GM19395 (cell line): Measurements from ENCODE around the gene TIGD6.

Experiments
- ATAC-seq: cut with Tn5 transposase; IDR thresholded peaks from one replicate; pipeline ENCODE4 v1.9.1; 2021; ENCODE audit warnings: mild to moderate bottlenecking, moderate library complexity; ENCODE audit not compliant: unreplicated experiment

TIGD6 gene

DNA sequence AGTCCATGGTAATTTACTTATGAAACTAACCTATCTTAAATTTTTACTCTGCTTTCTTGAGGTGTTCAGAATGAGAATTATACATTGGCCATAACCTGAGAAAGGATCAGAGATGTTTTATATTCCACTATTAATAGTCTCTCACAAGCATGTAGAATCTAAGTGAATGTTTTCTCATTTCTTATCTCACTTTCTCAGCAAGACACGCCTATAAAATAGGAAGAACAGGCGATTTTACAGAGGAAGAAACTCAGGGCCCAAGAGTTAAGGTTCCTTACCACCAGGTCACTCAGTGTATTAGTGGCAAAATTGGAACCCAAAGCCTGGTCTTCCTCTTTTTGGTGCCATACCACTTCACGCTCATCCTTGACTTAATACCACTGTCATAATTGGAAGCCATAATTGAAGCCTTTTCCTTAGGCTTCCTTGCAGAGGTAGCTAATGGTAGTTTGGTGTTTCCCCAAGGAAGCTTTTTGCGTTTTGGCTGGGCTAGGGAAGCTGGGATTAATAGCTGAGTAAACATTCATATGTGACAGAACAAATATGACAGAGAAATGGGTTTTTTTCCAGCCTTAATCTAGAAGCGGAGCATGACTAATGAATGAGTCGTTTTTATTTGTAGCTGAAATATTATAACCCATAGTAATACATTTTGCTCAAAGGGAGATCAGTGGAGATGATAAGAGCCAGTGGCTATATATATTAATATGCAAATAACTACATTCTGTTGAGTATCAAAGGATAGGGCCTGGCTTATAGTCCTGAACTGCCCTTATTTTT lies 17.0 kb upstream of the TIGD6 start:
- ATAC-seq, result no peak

DNA sequence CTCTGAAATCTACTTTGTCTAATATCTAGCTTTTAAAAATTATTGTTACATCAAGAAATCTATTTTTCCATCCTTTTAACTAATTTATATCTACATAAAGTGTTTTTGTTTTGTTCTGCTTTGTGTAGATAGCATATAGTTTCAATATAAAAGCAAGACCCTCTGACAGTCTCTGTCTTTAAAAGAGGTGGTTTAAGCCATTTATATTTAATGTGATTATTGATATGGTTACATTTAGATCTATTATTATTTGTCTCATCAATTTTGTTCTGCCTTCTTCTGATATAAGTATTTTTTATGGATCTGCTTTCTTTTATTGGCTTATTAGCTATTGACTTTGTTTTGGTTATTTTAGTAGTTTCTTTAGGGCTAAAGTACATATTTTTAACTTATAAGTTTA lies 16.1 kb upstream of the TIGD6 start:
- no peak for ATAC-seq

DNA sequence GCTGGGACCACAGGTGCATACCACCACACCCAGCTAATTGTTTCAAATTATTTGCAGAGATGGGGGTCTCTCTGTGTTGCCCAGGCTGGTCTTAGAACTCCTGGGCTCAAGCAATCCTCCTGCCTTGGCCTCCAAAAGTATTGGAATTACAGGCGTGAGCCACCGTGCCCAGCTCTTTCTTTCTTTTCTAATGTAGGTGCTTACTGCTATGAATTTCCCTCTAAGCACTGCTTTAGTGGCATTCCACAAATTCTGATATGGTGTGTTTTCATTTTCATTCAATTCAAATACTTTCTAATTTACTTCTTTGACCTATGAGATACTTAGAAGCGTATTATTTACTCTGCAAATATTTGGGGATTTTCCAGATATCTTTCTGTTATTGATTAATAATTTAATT lies 15.0 kb upstream of the TIGD6 start:
- no peak for ATAC-seq

DNA sequence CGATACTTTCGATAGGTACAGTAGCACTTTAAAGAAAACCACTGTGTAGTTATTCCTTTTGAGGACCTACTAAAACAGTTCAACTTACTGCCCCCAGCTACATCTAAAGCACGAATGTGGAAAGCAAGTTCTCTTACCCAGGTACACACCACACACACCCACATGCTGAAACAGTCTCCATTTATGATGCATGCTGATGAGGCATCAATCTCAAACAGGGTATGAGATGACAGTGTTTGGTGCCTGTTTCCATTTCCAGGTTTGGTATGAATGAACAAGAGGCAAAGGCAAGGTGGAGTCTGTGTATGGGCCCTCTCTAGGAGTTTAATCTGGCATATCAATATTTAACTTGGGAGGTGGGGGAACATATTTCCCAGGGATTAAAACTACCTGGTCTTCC lies 14.0 kb upstream of the TIGD6 start:
- ATAC-seq, result no peak

DNA sequence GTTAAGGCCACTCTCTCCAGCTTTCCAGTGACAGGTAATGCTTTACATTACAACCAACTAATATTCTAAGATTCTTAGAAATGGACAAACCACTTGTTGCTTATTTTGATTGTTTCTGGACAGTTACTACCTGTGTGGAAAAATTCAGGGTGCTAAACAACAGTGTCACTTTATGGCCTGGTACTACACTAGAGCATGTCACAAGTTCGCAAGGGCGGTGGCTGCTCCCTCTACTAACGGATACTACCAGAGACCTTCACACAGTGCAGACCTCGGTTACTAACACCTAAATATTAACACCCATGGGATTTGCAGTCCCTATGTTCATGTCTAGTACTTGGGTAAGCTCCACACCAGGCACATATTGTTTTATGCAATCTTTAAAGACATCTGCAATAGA lies 13.5 kb upstream of the TIGD6 start:
- ATAC-seq, result no peak

DNA sequence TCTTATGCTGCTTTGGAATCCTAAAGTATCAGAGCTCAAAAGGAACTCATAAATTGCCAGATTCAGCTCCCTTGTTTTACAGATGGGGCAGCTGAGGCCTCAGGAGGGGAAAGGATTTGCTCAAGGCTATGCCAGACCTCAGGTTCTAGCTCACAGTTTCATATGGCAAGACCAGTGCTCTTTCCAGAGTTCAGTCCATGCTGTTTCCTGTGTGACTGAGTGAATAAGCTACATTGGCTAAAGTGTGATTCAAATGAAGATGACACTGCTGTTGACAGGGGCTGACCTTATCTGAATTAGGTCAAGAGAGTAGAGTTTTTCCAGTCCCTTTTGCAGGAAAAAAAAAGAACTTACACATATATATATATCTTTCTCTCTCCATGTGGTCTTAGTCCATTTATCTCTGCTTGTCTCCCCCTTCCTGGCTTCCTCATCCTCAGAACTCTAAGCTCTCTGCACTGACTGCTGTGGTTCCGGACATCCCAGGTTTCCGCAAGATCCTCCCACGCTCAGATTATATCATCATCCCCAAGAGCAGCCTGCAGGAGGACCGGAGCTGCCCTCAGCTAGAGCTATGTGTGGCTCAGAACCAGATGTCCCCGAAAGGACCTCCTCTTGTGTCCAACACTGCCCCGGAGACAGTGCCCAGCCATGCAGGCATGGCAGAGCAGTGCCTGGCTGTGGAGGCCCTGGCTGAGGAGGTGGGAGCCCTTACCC lies 9.4 kb upstream of the TIGD6 start:
- ATAC-seq, result no peak

DNA sequence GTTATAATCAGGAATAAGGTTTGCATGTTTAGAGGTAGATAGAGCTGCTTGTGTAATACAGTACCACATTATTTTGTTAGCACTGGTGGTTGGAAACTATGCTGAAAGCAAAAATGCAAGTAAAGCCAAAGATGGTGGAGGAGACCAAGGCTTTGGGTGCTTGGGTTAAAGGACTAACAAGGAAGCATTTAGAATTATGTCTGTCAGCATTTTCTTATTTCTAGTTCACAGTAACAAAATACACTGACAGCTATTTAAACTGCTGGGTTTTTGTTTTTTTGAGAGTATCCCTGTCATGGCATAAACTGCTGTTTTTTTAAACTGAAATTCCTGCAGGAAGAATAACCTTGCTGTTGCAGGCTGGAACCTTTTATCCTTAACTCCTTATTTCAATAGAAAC lies 6.6 kb upstream of the TIGD6 start:
- no peak for ATAC-seq

DNA sequence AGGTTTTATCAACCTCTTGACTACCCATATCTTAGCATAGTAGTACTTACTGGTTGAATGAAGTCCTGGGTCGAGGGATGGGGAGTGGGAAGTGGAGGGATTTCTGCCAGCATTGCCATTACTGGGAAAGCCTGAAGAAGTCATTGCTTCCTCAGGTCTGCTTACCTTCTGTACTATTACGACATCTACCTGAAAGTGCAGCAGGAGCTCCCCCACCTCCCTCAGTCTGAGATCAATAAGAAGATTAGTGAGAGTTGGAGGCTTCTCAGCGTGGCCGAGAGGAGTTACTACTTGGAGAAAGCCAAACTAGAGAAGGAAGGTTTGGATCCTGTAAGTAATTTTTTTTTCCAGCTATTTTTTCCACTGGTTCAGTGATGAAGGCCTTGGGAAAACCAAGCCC lies 5.9 kb upstream of the TIGD6 start:
- ATAC-seq, result no peak

DNA sequence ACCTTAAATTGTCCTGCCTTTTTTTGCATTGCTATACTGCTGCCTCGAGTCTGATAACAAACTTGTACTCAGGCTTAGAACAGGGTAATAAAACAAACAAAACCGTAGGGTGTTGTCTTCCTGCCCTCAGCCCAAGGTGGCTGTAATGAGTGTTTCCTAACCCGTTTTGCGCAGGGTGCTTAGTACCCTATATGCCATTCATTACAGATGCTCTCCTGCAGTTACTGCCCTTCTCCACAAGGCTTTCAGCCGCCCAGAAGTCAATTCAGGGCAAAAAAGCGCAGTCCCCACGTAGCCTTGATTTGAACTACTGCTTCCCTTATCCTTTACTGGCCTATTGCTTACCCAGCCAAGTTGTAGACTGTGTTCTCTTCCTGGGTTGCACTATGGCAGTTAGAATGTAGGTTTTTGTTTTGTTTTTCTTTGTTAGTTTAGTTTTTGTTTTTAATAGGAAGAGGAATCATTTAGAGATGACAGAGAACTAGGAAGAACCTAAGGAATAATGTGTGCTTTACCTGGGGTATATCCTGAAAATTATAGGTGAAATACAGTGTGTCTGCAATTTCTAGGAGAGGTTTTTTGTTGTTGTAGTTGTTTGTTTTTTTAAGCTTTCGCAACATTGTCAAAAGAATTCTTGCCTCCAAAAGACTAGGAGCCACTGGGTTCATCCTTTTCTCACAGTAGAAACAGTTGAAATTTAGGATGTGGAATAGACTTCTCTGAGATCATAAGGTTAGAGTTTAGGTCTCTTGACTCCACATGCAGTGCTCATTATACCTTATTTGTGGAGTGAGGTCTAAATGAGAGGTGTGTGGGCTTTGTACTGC lies 1.4 kb upstream of the TIGD6 start:
- ATAC-seq, result peak; percentile 67

DNA sequence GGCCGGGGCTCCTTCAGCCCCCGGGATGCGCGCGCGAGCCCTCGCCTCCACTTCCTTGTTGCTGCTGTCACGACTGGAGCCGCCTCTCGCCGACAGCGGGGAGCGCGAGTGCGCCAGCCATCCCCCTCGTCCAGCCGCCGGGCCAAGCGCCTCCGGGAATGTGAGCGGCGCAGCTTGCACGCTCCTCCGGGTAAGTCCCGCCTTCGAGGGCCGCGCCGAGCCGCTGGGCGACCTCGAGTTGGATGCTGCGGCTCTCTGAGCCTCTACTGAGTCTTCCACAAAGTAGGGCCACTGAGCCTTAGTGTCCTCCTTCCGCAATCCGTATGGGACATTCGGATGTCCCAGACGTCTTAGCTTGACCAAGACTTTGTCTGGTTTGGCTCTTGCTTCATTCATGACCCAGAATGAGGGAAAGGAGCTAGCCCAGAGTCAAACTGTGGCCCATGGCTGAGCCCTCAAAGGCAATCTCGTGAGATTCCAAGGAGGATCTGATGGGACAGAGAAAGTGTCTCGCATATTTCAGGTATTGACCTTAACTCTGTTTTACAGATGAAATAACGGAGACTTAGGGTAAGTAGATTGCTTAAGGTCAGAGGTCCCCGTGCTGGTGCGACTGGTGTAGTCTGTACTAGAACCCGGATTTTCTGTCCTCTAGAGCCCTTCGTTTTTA lies 671 bp upstream of the TIGD6 start:
- peak; percentile 14 for ATAC-seq

DNA sequence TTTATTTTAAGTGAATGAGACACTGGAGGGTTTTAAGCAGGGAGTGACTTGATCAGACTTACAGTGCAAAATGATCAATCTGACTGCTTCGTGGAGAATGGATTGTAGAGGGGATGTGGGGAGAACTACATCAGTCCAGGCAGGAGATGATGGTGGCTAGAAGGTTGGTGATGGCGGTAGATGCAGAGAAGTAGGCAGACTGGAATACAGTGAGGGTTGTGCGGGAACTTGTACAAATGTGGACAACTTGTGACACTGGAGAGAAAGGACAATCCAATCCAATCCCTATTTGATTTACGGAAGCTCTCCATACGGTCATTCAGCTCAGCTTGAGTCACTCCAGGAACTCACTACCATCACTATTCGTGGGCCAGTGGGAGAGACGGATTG lies 593 bp downstream of the TIGD6 start:
- no peak for ATAC-seq

DNA sequence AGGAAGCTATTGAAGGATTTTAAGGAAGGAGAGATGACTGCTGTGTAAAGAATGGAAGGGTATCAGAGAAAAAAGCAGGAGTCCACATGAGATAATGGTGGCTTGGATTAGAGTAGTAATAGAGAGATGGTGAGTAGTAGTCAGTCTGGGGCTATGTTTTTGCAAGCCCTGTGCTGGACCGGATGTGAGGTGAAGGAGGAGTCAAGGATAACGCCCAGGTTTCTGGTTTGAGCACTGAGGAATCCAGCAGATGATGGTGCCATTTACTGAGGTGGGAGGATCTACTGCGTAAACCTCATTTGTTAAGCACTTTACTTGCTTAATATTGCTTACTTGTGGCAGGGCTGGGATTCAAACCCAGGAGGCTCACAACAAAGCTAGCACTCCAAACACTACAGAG lies 1.1 kb downstream of the TIGD6 start:
- ATAC-seq, result no peak

DNA sequence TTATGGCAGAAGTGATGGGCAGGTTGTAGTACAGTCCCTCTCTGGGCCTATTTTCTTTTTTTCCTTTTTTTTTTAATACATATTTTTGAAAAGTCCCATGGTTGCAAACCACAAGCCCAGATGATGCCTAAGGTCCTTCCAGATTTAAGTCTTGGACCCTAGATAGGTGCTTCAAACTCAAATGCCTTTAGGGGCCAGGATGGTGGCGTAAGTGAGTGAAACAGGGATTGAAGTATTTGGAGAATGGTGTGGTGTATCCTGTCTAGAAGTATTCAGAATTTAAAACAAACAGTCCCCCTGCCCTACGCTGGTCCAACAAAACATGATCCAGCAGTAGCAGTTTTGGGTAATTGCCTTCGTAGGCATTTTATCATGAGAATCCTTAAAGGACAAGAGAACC lies 2.2 kb downstream of the TIGD6 start:
- no peak for ATAC-seq

DNA sequence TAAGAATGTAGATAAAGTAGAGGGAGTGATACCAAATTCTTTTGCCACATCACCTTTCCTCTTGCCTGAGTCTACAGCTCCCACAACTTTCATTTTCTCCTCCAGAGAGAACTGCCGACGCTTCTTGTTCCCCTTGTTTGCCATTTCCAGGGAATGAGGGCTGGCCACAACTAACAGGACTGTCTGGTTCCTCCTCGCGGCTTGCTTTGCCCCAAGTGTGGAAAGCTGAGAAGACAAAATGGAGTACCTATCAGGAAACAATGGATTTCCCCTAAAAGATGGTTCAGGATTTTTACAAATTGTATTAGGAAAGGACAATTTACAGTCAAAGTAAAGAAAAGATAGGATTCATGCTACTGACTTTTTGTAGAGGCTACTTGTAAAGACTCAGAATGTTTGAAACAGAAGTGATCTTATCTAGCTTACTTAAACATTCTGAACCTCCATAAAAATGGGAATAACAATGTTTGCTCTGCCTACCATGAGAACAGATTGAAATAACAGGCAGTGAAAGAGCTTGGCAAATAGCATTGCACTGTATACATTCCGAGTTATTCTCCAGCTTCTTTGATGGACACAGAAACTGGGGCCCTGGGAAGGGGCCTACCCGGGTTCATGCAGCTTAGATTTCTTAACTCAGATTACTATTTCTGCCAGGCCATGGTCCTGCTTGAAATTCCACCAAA lies 4.1 kb downstream of the TIGD6 start:
- ATAC-seq, result no peak

DNA sequence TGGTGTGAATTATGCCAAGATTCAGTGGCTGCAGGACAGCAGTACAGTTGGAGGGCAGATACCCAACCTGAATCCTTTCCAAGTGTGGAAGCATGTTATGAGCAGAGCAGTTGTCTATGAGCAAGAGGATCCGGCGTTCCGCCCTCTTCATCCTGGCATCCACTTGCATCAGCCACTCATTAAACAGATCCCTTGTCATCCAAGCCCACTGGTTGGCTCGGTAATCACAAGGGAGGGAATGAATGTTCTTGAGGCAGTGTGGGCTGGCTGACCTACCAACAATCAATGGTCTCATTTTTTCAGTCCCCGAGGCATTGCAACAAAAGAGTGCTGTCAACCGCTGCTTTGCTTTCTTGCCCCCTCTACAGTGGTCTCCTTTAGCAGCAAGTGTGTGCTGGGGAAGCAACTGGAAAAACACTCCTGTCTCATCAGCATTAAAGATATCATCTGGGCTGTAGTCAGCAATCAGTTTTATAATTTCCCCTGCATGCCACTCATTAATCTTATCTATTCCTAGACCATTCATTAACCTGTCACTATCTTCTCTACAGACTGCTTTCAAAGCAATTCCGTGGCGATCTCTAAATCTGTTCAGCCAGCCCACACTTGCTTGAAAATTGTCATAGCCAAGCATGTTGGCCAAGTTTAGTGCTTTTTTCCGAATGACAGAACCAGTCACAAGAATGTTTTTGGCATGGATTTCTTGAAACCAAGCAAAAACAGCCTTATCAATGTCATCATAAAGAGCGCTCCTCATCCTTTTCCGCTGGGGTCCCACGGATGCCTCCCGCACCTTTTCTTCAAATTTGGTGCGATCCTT lies 4.9 kb downstream of the TIGD6 start:
- ATAC-seq, result no peak

DNA sequence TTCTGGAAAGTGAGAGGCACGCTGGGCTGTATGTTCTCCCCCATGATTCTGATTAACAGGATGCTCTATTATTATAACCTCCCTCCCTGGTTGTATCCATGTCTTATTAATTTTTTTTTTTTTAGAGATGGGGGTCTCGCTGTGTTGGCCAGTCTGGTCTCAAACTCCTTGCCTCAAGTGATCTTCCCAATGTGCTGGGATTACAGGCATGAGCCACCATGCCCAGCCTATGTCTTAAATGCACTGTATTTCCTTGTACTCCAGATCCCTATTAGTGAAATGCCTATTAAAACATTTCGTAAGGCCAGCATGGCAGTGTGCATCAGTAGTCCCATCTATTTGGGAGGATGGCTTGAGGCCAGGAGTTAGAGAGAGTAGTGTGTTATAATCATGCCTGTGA lies 7.0 kb downstream of the TIGD6 start:
- ATAC-seq, result no peak

DNA sequence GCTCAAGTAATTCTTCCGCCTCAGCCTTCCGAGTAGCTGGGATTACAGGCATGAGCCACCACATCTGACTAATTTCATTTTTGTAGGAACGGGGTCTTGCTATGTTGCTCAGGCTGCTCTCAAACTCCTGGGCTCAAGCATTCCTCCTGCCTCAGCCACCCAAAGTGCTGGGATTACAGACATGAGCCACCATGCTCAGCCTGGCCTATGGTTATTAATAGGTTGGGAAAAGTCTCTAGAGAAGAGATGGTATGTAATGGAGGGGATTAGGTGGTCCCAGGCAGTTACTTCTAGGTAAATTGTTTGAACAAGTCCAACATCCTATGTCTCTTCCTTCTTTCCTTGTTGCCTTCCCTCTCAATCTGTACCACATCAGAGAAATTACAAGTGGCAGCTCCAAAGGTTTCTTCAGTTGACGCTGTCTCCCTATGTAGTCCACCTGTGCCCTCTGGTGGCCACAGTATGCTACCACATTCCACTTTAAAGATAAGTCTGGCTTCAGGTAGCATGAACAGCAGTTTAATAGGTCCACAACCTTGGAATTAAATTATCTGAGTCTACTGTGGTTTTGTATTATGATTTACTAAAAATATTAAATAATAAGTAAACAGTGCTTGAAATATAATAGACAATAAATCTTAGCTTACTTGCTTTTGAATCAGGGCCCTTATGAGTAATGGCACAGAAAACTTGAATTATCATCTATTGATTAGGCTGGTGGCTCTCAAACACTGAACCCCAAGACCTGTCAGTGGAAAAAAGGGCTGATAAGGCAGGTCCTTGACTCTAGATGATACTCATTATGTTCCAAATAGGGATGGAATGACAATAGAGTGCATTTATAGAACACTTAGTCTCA lies 9.7 kb downstream of the TIGD6 start:
- peak; percentile 75 for ATAC-seq

DNA sequence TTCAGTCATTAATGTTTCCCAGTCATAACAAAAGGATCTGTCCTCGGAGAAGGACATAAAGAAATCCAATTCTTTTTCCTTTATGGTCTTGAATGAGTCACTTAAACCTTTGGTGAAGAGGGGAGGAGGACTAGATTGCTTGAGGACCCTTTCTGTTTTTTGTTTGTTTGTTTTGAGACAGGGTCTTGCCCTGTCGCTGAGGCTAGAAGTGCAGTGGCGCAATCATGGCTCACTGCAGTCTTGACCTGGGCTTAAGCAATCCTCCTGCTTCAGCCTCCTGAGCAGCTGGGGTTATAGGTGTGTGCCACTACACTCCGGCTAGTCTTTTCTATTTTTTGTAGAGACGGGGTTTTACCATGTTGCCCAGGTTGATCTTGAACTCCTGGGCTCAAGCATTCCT lies 12.3 kb downstream of the TIGD6 start:
- ATAC-seq, result no peak

DNA sequence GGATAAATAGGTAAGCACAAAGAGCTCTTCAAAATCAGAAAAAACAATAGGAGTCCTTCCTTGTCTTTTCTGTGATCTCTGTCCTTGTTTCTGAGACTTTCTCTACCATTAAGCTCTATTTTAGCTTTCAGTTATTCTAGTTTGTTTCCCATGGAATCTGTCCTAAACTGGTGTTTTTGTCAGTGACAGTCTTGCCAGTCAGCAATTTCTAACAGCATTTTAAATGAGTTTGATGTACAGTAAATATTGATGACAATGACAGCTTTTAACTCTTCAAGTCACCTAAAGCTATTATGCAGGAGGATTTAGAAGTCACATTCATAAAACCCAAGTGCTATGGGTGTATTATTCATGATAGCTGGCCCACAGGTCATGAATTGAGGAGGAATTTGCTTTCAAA lies 17.9 kb downstream of the TIGD6 start:
- no peak for ATAC-seq
